ENCODE results near the gene RNF186.
"Not testable (repeated sequence)": the region's sequence is repeated elsewhere in the genome, so short reads cannot be mapped to it uniquely, and the experiment has no call there.

The RNF186 gene

DNA sequence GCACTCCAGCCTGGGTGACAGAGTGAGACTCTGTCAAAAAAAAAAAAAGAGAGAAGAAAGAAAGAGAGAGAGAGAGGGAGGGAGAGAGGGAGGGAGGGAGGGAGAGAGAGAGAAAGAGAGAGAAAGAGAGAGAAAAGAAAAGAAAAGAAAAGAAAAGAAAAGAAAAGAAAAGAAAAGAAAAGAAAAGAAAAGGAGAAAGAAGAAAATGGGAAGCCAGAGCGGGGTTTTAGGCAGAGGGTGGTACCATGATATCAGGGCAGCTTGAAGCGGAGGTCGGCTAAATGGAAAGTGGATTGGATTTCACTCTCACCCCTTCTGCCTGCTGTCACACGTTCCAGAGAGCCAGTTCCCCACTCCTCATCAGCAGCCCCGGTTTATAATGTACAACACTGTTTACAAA is 17.3 kb downstream of the RNF186 start:
- DNase-seq (ENCODE audit: low read depth in 2 of 2, low spot score in 1 of 2) = no peak

DNA sequence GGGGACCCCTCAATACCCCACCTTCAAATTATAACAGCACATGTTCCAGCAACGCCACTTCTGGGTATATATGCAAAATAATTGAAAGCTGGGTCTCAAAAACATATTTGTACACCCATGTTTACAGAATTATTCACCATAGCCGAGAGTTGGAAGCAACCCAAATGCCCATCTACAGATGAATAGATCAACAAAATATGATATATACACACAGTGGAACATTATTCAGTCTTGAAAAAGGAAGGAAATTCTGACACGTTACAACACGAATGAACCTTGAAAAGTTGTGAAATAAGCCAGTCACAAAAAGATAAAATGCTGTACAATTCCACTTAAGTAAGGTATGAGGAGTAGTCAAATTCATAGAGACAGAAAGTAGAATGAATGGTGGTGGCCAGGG is 20.5 kb downstream of the RNF186 start:
- no peak for DNase-seq (ENCODE audit: low read depth in 2 of 2, low spot score in 1 of 2)

DNA sequence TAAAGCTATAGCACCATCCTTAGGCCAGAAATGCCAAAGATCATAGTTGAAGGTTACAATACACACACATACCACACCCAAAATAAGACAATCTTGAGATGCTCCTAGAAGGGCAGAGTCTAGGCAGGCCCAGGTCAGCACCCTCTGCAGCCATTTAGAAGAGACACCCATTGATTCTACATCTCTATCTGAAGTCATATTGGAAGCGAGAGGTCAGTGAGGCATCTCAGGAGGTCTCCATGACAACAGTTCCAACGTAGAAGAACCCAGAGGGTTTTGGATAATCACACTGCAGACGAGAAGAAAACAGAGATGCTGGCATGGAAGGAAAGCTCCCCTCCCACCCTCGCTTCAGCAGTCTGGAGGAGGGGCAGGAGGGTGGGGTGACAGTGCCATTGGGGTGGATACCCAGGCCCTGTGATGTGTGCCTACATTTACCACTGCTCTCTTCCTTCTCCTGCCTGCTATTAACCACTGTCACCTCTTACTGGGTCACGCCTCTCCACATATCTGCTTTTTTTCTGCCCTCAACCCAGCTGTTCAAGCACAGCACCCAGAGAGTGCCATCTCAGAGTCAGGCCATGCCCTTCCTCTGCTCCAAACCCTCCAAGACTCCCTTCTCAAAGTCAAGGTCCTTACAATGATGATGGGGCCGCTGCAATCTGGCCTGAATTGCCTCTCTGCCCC is 21.6 kb downstream of the RNF186 start:
- no peak for DNase-seq (ENCODE audit: low read depth in 2 of 2, low spot score in 1 of 2)

DNA sequence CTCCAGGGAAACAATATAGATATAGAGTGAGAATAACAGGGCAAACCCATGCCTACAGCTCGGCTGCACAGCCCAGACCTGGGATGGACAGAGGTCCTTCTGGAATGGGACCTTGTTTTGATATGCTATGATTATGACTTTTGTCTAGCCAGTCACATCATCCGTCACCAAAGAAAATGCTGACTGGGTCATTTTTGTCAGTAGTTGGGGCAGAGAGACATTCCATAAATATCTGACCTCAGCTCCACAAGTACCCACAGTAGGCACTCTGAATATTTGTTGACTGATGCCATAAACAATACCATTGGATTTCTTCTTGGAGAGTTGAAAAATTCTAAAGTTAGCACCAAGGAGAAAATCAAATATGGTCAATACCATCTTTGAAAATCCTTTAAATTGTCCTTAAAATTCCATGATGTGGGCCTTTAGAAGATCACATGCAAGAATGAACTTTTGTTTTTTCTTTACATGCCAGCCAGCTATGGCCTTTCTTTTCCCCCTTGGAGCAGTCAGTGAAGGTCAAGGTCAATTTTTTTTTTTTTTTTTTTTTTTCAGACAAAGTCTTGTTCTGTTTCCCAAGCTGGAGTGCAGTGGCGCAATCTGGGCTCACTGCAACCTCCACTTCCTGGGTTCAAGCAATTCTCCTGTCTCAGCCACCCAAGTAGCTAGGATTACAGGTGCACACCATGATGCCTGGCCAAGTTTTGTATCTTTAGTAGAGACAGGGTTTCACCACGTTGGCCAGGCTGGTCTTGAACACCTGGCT is 22.7 kb downstream of the RNF186 start:
- no peak for DNase-seq (ENCODE audit: low read depth in 2 of 2, low spot score in 1 of 2)

DNA sequence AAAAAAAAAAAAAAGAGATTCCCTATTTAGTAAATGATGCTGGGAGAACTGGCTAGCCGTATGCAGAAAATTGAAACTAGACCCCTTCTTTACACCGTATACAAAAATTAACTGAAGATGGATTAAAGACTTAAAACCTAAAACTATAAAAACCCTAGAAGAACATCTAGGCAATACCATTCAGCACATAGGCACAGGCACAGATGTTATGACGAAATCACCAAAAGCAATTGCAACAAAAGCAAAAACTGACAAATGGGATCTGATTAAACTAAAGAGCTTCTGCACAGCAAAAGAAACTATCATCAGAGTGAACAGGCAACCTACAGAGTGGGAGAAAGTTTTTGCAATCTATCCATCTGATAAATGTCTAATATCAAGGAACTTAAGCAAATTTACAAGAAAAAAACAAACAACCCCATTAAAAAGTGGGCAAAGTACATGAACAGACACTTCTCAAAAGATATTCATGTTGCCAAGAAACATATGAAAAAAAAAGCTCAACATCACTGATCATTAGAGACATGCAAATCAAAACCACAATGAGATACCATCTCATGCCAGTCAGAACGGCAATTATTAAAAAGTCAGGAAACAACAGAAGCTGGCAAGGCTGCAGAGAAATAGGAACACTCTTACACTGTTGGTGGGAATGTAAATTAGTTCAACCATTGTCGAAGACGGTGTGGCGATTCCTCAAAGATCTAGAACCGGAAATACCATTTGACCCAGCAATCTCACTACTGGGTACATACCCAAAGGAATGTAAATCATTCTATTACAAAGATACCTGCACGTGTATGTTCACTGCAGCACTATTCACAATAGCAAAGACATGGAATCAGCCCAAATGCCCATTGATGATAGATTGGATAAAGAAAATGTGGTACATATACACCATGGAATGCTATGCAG is 24.8 kb downstream of the RNF186 start:
- not testable (repeated sequence) for DNase-seq (ENCODE audit: low read depth in 2 of 2, low spot score in 1 of 2)

DNA sequence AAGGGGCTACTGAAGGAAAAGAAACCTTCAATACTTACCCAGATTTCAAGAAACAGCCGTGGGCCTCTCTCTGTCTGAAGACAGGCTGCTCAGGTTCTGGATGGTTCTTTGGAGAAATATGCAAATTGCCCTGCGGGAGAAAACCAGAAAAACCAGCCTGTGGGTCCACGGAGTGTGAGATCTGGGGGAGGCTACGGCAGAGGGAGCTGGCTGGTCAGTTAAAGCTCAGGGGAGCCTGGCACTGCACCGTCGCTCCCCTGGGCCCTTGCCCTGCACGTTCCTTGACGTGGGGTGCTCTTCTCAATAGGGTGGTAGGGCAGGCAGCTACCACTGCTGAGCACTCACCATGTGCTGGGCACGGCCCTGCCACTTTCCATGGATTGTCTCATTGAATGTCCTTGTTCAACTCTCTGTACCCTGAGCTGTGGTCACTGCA is 28.1 kb downstream of the RNF186 start:
- no peak for DNase-seq (ENCODE audit: low read depth in 2 of 2, low spot score in 1 of 2)

DNA sequence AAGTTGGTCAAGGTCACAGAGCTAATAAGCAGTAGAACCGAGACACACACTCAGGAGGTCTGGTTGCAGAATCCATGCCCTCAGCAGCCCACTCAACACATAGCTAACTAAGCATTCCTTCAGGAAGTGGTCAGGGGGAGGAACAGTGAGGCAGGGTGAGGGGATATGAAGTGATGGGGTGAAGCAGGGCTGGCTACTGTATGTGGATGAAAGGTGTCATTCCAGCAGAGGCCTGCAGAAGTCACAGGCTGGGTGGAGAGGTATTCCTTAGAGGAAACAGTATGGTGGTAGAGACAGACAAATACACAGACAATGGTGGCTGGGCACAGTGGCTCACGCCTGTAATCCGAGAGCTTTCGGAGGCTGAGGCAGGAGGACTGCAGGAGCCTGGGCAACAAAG is 29.4 kb downstream of the RNF186 start:
- no peak for DNase-seq (ENCODE audit: low read depth in 2 of 2, low spot score in 1 of 2)

DNA sequence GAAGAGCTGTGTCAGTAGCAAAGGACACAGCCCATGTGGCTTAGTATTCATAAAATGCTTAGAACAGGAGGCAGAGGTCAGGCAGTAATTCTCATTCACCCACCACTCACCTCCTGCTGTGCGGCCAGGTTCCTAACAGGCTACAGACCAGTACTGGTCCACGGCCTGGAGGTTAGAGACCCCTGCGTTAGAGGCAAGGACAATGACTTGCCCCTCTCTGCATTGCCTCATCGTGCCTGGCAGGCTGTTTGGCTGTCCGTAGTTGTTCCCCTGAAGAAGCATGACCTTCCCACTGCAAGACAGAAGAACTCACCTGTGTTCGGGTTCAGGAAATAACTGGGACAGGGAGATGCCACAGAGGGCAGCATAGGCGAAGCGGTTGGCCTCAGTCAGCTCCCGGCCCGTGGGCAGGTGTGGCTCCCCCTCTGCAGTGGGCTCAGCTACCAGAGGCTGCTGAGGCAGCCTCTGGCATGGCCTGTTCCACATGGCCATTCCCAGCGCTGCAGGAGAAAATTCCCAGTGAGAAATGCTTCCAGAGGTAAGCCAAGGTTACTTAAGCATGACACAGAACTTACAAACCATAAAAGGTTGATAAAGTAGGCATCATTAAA is 34.7 kb downstream of the RNF186 start:
- no peak for DNase-seq (ENCODE audit: low read depth in 2 of 2, low spot score in 1 of 2)

DNA sequence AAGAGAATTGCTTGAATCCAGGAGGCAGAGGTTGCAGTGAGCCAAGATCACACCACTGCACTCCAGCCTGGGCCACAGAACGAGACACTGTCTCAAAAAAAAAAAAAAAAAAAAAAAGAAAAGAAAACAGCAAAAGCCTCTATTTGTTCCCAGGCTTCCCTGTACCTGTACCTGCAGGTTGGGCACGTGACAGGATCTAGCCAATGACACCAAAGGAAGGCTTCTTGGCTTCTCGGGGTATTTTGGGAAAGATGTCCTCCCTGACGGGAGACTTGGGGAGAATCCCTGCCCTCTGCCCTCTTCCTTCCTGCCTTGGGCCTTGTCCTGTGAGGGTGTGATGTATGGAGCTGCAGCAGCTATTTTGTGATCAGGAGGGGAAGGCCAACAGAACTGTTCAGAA is 38.1 kb downstream of the RNF186 start:
- DNase-seq (ENCODE audit: low read depth in 2 of 2, low spot score in 1 of 2) = no peak

DNA sequence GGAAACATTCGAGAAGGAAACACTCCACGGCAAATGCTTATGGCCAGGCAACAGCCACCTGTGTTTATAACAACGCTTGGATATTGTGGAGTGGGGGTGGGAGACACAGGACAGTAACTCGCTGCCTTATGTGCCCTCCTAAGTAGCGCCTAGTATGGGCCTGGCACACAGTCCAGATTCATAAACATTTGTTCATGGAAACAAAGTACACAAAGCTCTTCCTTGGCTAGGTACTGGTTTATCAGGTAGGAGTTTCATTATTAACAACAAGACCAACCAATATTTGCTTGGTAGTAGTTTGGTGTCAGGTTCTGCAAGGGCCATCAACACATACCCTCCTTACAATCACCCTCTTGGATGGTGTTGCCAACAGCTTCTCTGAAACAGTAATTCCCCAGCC is 38.8 kb downstream of the RNF186 start:
- no peak for DNase-seq (ENCODE audit: low read depth in 2 of 2, low spot score in 1 of 2)

DNA sequence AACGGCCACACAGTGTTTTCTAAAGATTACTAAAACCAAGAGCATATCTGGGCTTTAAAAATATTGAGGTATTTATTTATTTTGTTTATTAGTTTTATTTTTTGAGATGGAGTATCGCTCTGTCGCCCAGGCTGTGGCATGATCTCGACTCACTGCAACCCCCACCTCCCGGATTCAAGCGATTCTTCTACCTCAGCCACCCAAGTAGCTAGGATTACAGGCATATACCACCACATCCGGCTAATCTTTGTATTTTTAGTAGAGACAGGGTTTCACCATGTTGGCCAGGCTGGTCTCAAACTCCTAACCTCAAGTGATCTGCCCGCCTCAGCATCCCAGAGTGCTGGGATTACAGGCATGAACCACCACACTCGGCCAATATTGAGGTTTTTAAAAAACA is 39.3 kb downstream of the RNF186 start:
- DNase-seq (ENCODE audit: low read depth in 2 of 2, low spot score in 1 of 2) = no peak

DNA sequence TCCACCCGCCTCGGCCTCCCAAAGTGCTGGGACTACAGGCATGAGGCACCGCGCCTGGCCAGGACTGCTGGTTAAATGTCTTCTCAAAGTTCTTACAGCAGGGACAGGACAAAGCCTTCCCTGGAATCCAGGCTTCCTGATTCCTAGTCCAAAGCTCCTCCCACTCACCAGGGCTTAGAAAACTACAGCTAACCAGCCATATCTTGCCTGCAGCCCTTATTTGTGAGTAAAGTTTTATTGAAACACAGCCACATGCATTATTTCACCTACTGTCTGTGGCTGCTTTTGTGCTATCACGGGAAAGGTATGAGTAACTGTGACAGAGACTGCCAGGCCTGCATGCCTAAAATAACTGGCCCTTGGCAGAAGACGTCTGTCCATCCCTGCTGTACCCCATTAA is 39.8 kb downstream of the RNF186 start:
- no peak for DNase-seq (ENCODE audit: low read depth in 2 of 2, low spot score in 1 of 2)

DNA sequence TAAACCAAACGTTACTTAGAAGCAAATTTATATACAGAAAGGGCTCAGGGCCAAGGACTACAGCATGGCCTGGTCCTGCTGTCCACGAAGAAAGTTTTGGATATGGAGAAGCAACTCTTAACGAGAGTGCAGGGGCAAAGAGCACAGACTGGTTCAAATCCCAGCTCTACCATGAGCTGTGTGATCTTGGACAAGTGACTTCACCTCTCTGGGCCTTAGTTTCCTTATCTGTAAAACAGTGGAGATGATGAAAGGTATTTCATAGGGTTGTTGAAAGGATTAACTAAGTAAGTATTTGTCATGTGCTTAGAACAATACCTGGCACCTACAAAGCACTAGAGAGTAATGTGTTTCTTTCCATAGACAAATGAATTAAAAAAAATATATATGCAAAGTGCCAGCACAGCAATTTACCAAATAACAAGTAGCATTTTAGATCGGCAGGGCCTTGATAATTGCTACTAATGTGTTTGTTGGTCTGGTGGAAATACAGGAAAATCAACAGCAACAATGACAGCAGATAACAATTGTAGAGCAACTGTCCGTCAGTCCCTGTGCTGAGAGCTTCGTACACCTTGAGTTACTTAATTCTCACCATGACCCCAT is 40.8 kb downstream of the RNF186 start:
- DNase-seq (ENCODE audit: low read depth in 2 of 2, low spot score in 1 of 2) = no peak

DNA sequence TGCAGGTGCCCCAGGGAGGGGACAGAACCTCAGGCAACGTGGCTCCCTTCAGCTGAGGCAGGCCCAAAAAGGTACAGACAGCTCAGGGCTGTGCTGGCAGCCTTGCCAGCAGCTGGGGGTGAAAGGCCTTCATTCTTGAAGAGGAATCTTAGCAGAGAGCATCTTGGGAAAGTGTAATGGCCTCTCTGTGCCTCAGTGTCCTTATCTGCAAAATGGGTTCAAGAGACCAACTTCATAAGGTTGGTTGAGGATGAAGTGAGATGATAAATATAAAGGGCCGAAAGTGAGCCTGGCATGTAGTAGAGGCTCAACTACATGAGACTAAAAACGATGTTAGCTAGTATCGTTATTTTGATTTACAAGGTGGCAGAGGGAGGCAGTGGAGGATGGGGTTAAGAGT is 41.6 kb downstream of the RNF186 start:
- no peak for DNase-seq (ENCODE audit: low read depth in 2 of 2, low spot score in 1 of 2)

DNA sequence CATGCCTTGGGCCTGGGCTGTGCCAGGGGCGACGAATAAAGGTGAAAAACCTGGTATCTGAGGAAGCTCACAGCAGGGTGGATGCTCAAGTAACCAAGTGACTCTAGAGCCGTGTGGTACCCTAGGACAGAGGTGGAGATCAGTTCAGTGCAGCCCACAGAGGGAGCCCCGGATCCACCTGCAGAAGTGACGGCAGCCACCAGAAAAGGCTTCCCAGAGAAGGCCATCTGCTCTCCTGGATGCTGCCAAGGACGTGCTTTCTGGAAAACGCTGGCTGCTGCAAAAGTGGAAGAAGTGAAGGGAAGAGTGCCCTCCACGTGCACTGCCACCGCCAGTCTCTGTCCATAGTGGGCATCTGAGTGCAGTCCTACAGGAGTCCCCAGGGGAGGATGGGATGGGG is 43.0 kb downstream of the RNF186 start:
- no peak for DNase-seq (ENCODE audit: low read depth in 2 of 2, low spot score in 1 of 2)

DNA sequence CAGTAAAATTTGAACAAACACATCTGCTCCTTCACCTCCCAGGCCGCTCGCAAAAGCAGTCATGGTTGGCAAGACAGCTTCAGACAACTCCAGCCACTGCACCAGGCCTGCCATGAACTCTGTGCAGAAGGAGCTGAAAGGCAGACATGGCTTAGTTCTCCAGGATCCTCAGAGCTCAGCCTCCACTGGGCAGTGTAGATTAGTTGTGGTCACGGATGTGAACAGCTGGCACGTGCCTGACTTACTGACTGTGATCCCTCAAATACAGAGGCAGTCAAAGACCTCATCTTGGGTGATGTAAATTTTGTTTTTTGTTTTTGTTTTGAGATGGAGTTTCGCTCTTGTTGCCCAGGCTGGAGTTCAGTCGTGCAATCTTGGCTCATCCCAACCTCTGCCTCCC is 43.7 kb downstream of the RNF186 start:
- no peak for DNase-seq (ENCODE audit: low read depth in 2 of 2, low spot score in 1 of 2)

DNA sequence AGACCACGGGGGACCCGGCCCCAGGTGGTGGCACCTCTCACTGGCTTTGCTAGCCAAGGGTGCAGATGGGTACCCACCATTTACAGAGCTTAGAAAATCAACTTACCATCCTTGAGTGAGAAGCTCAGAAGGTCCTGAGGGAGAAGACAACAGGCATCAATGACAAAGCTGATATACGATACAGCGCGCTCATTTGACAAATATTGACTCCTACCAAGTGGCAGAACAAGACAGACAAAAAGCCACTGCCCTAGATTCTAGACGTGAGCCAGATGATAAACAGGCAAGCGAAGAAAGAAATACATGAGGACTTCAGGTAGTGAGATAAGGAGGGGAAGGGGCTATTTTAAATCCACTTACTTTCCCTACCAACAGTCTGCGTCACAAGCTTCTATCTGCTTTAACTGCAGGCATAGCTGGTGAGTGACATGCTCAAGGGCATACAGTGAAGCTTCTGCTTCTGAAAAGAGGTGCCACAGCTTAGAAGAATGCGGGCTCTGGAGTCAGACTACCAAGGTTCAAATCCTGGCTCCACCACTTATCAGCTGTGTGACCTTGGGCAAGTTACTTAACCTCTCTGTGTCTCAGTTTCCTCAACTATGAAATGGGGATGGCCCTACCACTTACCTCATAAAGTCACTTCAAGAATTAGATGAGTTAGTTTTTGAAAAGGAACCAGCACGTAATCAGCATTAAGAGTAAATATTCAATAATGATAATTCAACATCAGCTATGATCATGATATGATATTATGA is 44.5 kb downstream of the RNF186 start:
- no peak for DNase-seq (ENCODE audit: low read depth in 2 of 2, low spot score in 1 of 2)

DNA sequence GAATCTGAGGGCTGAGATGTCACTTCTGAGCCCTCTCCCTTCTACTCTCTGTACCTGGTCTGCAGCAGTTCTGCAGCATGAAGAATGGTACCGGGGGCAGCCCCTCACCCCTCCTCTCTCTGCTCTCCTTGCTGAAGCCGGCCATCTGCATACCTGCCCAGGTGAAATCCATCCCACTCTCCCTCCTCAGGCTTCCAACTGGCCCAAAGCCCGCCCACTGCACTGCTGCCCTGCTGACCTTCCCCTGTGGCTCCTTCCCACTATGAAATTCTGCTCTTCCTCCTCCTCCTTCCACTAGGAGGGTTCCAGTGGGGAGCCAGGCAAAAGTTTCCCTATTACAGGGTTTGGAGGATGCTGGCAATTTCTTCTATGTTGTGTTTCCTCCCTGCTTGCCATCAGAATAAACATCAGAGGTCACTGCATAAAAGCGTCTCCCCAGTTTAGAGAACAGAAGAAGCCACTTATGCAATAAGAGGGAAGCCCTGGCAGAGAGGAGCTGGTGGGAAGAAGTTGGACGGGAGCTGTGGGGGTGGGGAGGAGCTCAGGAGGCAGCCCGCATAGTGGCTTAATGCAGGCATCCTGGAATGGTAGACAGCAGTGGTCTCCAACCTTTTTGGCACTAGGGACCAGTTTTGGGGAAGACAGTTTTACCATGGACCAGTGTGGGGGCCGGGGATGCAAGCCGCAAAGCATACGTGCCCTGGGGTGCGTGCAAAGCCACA is 45.7 kb downstream of the RNF186 start:
- no peak for DNase-seq (ENCODE audit: low read depth in 2 of 2, low spot score in 1 of 2)

DNA sequence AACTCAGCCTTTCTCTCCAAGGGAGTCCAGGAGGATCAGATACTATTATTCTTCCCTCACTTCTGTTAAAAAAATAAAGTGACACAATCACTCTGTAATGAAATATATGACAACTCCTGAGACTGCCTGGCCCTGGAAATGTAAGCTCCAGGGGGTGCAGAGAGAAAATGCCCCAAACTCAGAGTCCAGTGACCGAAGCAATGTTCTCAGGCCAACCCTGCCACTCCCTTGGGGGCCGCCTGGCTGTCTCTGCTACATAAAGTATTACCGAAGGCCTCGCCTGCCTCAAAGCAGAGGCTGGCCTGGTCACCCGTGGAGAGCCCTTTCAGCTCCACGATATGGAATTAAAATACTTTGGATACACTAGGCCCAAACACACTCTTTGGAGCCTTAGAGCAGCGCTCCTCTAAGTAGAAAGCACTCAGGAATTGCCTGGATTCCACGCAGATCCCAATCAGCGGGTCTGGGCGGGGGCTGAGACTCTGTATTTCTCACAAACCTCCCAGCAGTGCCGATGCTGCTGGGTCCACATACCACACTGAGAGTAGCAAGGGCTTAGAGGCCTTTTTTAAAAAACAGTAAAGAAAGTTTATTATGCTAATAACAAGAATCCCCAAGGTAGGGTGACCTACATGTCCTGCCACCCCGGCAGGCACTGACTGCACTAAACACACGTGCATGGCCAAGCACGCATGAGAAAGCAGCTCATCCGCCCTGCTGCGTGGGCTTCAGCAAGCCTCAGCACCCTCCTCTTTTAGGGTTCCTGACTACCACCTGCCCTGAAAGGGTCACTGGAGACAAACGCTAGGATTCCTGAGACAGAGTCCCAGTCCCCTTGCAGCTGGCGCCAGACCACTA is 46.5 kb downstream of the RNF186 start:
- no peak for DNase-seq (ENCODE audit: low read depth in 2 of 2, low spot score in 1 of 2)

Measured in stimulated activated CD8-positive, alpha-beta memory T cell treated with anti-CD3 and anti-CD28 coated beads, Interleukin-4, amount 100 ng/mL, for 4 hours (primary cell).